HG03469 (cell line): ENCODE results near the gene LDLRAD3.
"Not testable (repeated sequence)": the region's sequence is repeated elsewhere in the genome, so short reads cannot be mapped to it uniquely, and the experiment has no call there.

Experiments
- ATAC-seq: cut with Tn5 transposase; IDR thresholded peaks from one replicate; pipeline ENCODE4 v1.9.1; 2021; ENCODE audit warnings: mild to moderate bottlenecking, moderate library complexity, moderate number of reproducible peaks; ENCODE audit not compliant: unreplicated experiment

LDLRAD3 gene

GRCh38 chr11:36037031-36037430 is 93.2 kb downstream of the LDLRAD3 start:
- ATAC-seq, result no peak

GRCh38 chr11:36038541-36038940 is 94.7 kb downstream of the LDLRAD3 start:
- ATAC-seq, result no peak

GRCh38 chr11:36039471-36039870 is 95.6 kb downstream of the LDLRAD3 start:
- no peak for ATAC-seq

- ATAC-seq, result no peak
Observed at GRCh38 chr11:36041988-36042611, 98.2 kb downstream of the LDLRAD3 start.

- ATAC-seq, result no peak
Observed at GRCh38 chr11:36044636-36045035, 100.8 kb downstream of the LDLRAD3 start.

- not testable (repeated sequence) for ATAC-seq
Observed at GRCh38 chr11:36045945-36046344, 102.1 kb downstream of the LDLRAD3 start.

GRCh38 chr11:36046932-36047331 is 103.1 kb downstream of the LDLRAD3 start:
- no peak for ATAC-seq

- ATAC-seq, result no peak
Observed at GRCh38 chr11:36047344-36047743, 103.5 kb downstream of the LDLRAD3 start.

- no peak for ATAC-seq
Observed at GRCh38 chr11:36048496-36049247, 104.8 kb downstream of the LDLRAD3 start.

GRCh38 chr11:36051235-36052144 is 107.6 kb downstream of the LDLRAD3 start:
- ATAC-seq, result no peak

- no peak for ATAC-seq
Observed at GRCh38 chr11:36053281-36053680, 109.4 kb downstream of the LDLRAD3 start.

GRCh38 chr11:36053862-36054261 is 110.0 kb downstream of the LDLRAD3 start:
- ATAC-seq, result no peak

GRCh38 chr11:36054628-36055027 is 110.8 kb downstream of the LDLRAD3 start:
- ATAC-seq, result no peak

- no peak for ATAC-seq
Observed at GRCh38 chr11:36056160-36056751, 112.4 kb downstream of the LDLRAD3 start.

- ATAC-seq, result no peak
Observed at GRCh38 chr11:36057379-36058042, 113.6 kb downstream of the LDLRAD3 start.

- ATAC-seq, result no peak
Observed at GRCh38 chr11:36059660-36060059, 115.8 kb downstream of the LDLRAD3 start.

- no peak for ATAC-seq
Observed at GRCh38 chr11:36060926-36061325, 117.1 kb downstream of the LDLRAD3 start.

GRCh38 chr11:36061471-36061870 is 117.6 kb downstream of the LDLRAD3 start:
- ATAC-seq, result no peak

GRCh38 chr11:36062796-36063365 is 119.0 kb downstream of the LDLRAD3 start:
- no peak for ATAC-seq

- ATAC-seq, result no peak
Observed at GRCh38 chr11:36065436-36065835, 121.6 kb downstream of the LDLRAD3 start.
